Measurements from ENCODE around the gene ABCC10. TPM values are rescaled to one million over a fixed set of nuclear protein-coding genes. Genes with fewer than 3 reads are reported as not detected.
"Not testable (repeated sequence)": the region's sequence is repeated elsewhere in the genome, so short reads cannot be mapped to it uniquely, and the experiment has no call there.

ABCC10 gene
- total and polyA plus RNA-seq, 7 donors, result 2.4 to 25.0 (median 12.2) TPM

DNA sequence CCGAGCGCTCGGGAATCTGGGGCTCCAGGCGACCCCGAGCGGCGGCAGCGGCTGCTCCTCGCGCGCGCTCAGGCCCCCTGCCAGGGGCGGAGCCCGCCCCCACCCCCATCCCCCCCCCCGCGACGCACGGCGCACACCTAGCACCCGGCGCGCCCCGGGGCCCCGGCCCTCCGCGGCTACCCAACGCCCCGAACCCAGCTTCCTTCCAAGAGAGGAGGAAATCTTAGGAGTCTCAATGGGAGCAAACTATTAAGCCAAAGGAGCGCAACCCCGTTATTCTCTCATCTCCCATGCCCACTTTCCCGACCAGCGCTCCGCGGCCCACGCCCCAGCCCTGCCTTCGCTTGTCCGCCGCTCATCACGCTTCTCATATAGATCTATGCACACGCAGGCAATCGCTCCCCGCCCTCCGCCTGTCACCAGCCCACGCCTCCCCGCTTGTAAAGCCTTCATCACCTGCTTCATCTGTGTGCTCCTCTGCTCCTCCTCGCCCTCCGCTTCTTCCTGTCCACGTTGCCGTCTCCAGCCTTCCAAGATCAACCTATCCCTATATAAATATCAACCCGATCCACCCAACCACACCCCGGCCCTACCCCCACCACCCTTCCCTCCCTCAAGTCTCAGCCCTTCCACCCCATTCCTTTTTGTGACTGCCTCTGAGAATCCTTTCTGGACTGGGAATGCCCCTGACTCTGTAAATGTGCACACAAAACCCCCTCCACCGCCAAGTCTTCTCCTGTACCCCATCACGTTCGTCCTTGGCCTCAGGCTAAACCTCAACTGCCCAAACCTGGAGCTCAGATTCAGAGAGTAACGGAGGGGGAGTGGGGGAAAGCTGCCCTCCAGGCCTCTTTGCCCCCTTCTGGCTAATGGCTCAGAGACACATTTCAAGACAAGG lies 28.4 kb downstream of the ABCC10 start, which contains the start of gene DLK2:
TSS of gene DLK2 (minus strand) at position 18 of the 898 bp plus-strand sequence. CDS start 723 bp downstream, outside the sequence.
- Histone ChIP-seq H3K27me3 (peaks cover 15 to 61% (median 39%) of the 10 kb centered on the region in 3 donors), H3K36me3 (peaks cover 0 to 19% (median 9%) of the 10 kb centered on the region in 4 donors), H3K4me1 (peaks cover 0 to 22% (median 18%) of the 10 kb centered on the region in 4 donors), H3K9me3 (no peaks in the 10 kb centered on the region), H3K4me3 (peak within 1 kb of the TSS; percentile 25 to 54 (median 48)), H3K27ac (no peak within 1 kb of the TSS)
- WGBS, 2 donors, result 2% methylated on average over 55 of the region's 55 CpGs
- TF ChIP-seq POLR2A (IDR thresholded peaks at IDR 0.05) (no peak), EP300 (IDR thresholded peaks at IDR 0.05) (no peak), CTCF (IDR thresholded peaks at IDR 0.05) (no peak), POLR2AphosphoS5 (IDR thresholded peaks at IDR 0.05) (no peak)
- intact Hi-C loops (cut with DNase I), result no loop called here
- no peak for DNase-seq

DNA sequence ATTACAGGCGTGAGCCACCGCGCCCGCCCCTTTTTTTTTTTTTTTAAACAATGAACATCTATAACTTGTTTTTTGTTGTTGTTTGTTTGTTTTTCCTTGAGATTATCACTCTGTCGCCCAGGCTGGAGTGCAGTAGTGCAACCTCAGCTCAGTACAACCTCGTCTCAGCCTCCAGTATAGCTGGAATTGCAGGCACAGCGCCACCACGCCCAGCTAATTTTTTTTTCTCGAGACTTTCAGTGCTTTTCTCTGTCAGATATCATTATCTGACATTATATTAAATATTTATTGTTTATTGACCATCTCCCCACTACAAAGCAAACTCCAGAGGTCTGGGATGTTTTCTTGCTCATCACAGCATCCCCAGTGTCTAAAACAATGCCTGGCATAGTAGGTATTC lies 30.3 kb downstream of the ABCC10 start:
- Histone ChIP-seq H3K4me1 (peaks cover 0 to 22% (median 18%) of the 10 kb centered on the region in 4 donors), H3K9me3 (no peaks in the 10 kb centered on the region), H3K4me3 (no peak overlapping the region), H3K27me3 (peaks cover 15 to 74% (median 39%) of the 10 kb centered on the region in 3 donors), H3K27ac (no peak overlapping the region), H3K36me3 (peaks cover 0 to 4% (median 0%) of the 10 kb centered on the region in 4 donors)
- intact Hi-C loops (cut with DNase I), result no loop called here
- TF ChIP-seq POLR2A (IDR thresholded peaks at IDR 0.05) (no peak), POLR2AphosphoS5 (IDR thresholded peaks at IDR 0.05) (no peak), EP300 (IDR thresholded peaks at IDR 0.05) (no peak), CTCF (IDR thresholded peaks at IDR 0.05) (no peak)
- DNase-seq, result no peak
- 47 to 70% methylated on average over 9 of the region's 9 CpGs for WGBS, 2 donors

DNA sequence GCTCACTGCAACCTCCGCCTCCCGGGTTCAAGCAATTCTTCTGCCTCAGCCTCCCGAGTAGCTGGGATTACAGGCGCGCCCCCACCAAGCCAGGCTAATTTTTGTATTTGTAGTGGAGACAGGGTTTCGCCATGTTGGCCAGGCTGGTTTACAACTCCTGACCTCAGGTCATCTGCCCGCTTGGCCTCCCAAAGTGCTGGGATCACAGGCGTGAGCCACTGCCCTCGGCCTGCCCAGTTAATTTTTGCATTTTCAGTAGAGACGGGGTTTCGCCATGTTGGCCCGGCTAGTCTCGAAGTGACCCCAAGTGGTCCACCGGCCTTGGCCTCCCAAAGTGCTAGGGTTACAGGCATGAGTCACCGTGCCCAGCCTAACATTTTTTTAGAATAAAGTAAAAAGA lies 30.8 kb downstream of the ABCC10 start:
- 89 to 93% methylated on average over 15 of the region's 15 CpGs for WGBS, 2 donors
- intact Hi-C loops (cut with DNase I); H3K4me3 ChIP-seq; H3K27ac ChIP-seq; H3K9me3 ChIP-seq; H3K36me3 ChIP-seq; DNase-seq: not testable (repeated sequence)
- Histone ChIP-seq H3K27me3 (peaks cover 15 to 79% (median 39%) of the 10 kb centered on the region in 3 donors), H3K4me1 (peaks cover 0 to 22% (median 18%) of the 10 kb centered on the region in 4 donors)

DNA sequence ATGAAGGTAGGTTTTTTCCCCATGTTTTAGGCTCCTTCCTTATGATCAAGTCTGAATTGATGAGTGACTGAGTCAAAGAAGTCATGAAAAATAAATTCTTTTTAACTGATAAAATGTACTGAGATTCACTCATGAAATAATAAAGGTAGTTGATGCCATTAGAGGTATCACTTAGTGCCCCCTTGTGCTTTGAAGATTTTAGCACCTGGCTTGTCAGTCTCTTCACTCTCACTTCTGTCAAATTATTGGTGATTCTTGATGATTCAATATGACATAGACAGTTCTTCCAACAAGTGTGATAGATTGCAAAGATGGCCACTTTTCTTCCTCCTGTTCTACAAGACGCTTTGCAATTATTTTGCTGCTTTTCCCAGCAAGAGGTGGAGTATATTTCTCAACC lies 32.2 kb downstream of the ABCC10 start:
- H3K27me3 ChIP-seq, result peaks cover 15 to 84% (median 42%) of the 10 kb centered on the region in 3 donors
- H3K36me3 ChIP-seq, result no peaks in the 10 kb centered on the region
- H3K27ac ChIP-seq, result no peak overlapping the region
- intact Hi-C loops (cut with DNase I), result no loop called here
- no peak overlapping the region for H3K4me3 ChIP-seq
- TF ChIP-seq EP300 (IDR thresholded peaks at IDR 0.05), result no peak
- TF ChIP-seq CTCF (IDR thresholded peaks at IDR 0.05), result no peak
- no peak for TF ChIP-seq POLR2AphosphoS5 (IDR thresholded peaks at IDR 0.05)
- no peak for TF ChIP-seq POLR2A (IDR thresholded peaks at IDR 0.05)
- WGBS, 2 donors, result 76 to 90% methylated on average over 1 of the region's 1 CpG
- DNase-seq, result no peak
- peaks cover 0 to 17% (median 17%) of the 10 kb centered on the region in 4 donors for H3K4me1 ChIP-seq
- no peaks in the 10 kb centered on the region for H3K9me3 ChIP-seq

GRCh38 chr6:43460032-43460431 lies 32.7 kb downstream of the ABCC10 start:
- Histone ChIP-seq H3K36me3 (no peaks in the 10 kb centered on the region), H3K4me3 (no peak overlapping the region), H3K27me3 (peaks cover 14 to 79% (median 43%) of the 10 kb centered on the region in 3 donors), H3K4me1 (peaks cover 0 to 12% (median 12%) of the 10 kb centered on the region in 4 donors), H3K9me3 (no peaks in the 10 kb centered on the region), H3K27ac (no peak overlapping the region)
- WGBS, 2 donors, result 64 to 80% methylated on average over 4 of the region's 4 CpGs
- intact Hi-C loops (cut with DNase I), result no loop called here
- TF ChIP-seq POLR2A (IDR thresholded peaks at IDR 0.05), result no peak
- TF ChIP-seq CTCF (IDR thresholded peaks at IDR 0.05), result no peak
- no peak for TF ChIP-seq POLR2AphosphoS5 (IDR thresholded peaks at IDR 0.05)
- TF ChIP-seq EP300 (IDR thresholded peaks at IDR 0.05), result no peak
- no peak for DNase-seq
